Stimulated activated effector memory CD8-positive, alpha-beta T cell treated with anti-CD3 and anti-CD28 coated beads, Interleukin-12 subunit alpha, Interleukin-12 subunit beta, amount 100 ng/mL, for 72 hours (primary cell): ENCODE results near the gene CAPSL.
"Not testable (repeated sequence)": the region's sequence is repeated elsewhere in the genome, so short reads cannot be mapped to it uniquely, and the experiment has no call there.

Experiments
- ATAC-seq: fragments of 150-1000 bp; cut with Tn5 transposase; 2 replicates; pipeline ENCODE4 v1.10.0; 2021
- DNase-seq, 2 donors: peaks; one replicate each; pipeline ENCODE4 v3.0.0; 2021 to 2022; ENCODE audit warnings: low spot score in 2 of 2
- H3K27ac Mint-ChIP-seq: one replicate; pipeline ENCODE4 v1.8.0; 2022; ENCODE audit warnings: mild to moderate bottlenecking, mixed read lengths
- H3K36me3 Mint-ChIP-seq: one replicate; pipeline ENCODE4 v1.8.0; 2022; ENCODE audit warnings: mild to moderate bottlenecking, mixed read lengths
- H3K4me1 Mint-ChIP-seq: one replicate; pipeline ENCODE4 v1.8.0; 2022; ENCODE audit warnings: mixed read lengths
- H3K4me3 Mint-ChIP-seq: one replicate; pipeline ENCODE4 v1.8.0; 2022; ENCODE audit warnings: mild to moderate bottlenecking, mixed read lengths
- H3K9me3 Mint-ChIP-seq: one replicate; pipeline ENCODE4 v1.8.0; 2022; ENCODE audit warnings: mixed read lengths

The CAPSL gene

GRCh38 chr5:35938568-35939227 is at the start of gene CAPSL:
Gene CAPSL, minus strand, starts transcription at chr5:35938622. Its CDS starts 17,502 bp downstream, at chr5:35921120.
- Mint-ChIP-seq H3K4me3 (no peak within 1 kb of the TSS), H3K27ac (no peak within 1 kb of the TSS), H3K4me1 (no peaks in the 10 kb centered on the region), H3K9me3 (no peaks in the 10 kb centered on the region), H3K36me3 (no peaks in the 10 kb centered on the region)
- peak; percentile 44 for ATAC-seq
- no peak for DNase-seq

- H3K4me1 Mint-ChIP-seq = no peaks in the 10 kb centered on the region
- no peaks in the 10 kb centered on the region for H3K36me3 Mint-ChIP-seq
- ATAC-seq (no peak), DNase-seq (no peak)
- no peak overlapping the region for H3K27ac Mint-ChIP-seq
- no peak overlapping the region for H3K4me3 Mint-ChIP-seq
- no peaks in the 10 kb centered on the region for H3K9me3 Mint-ChIP-seq
Measured at GRCh38 chr5:35987776-35988175, 49.4 kb upstream of the CAPSL start.

GRCh38 chr5:35979715-35980114 is 41.3 kb upstream of the CAPSL start:
- no peak for DNase-seq

GRCh38 chr5:35976859-35977258 is 38.4 kb upstream of the CAPSL start:
- not testable (repeated sequence) for DNase-seq, H3K27ac Mint-ChIP-seq, H3K4me3 Mint-ChIP-seq, H3K9me3 Mint-ChIP-seq, H3K36me3 Mint-ChIP-seq, ATAC-seq, H3K4me1 Mint-ChIP-seq

More at GRCh38 chr5:35979715-35980114, 41.3 kb upstream of the CAPSL start:
- peaks cover 10% of the 10 kb centered on the region for H3K9me3 Mint-ChIP-seq
- H3K4me1 Mint-ChIP-seq = no peaks in the 10 kb centered on the region
- ATAC-seq = no peak
- H3K36me3 Mint-ChIP-seq = no peaks in the 10 kb centered on the region
- H3K27ac Mint-ChIP-seq = no peak overlapping the region
- H3K4me3 Mint-ChIP-seq = no peak overlapping the region

GRCh38 chr5:35974570-35974969 is 36.1 kb upstream of the CAPSL start:
- Mint-ChIP-seq H3K4me1 (no peaks in the 10 kb centered on the region), H3K36me3 (no peaks in the 10 kb centered on the region), H3K4me3 (no peak overlapping the region), H3K9me3 (peaks cover 9% of the 10 kb centered on the region), H3K27ac (no peak overlapping the region)
- no peak for ATAC-seq
- peak in 1 of 2 donors; percentile 3 for DNase-seq

GRCh38 chr5:35971878-35972210 is 33.4 kb upstream of the CAPSL start:
- no peaks in the 10 kb centered on the region for H3K4me1 Mint-ChIP-seq
- no peak for DNase-seq
- H3K36me3 Mint-ChIP-seq = no peaks in the 10 kb centered on the region
- H3K4me3 Mint-ChIP-seq = no peak overlapping the region
- H3K9me3 Mint-ChIP-seq = peaks cover 6% of the 10 kb centered on the region
- ATAC-seq = no peak
- H3K27ac Mint-ChIP-seq = no peak overlapping the region

GRCh38 chr5:35971186-35971877 is 32.9 kb upstream of the CAPSL start:
- H3K4me1 Mint-ChIP-seq = no peaks in the 10 kb centered on the region
- no peak overlapping the region for H3K27ac Mint-ChIP-seq
- peaks cover 2% of the 10 kb centered on the region for H3K9me3 Mint-ChIP-seq
- no peak overlapping the region for H3K4me3 Mint-ChIP-seq
- no peak for ATAC-seq
- H3K36me3 Mint-ChIP-seq = no peaks in the 10 kb centered on the region
- peak in 1 of 2 donors; percentile 18 for DNase-seq

GRCh38 chr5:35963381-35963843 is 25.0 kb upstream of the CAPSL start:
- H3K36me3 Mint-ChIP-seq = no peaks in the 10 kb centered on the region
- no peak overlapping the region for H3K27ac Mint-ChIP-seq
- ATAC-seq = no peak
- no peaks in the 10 kb centered on the region for H3K9me3 Mint-ChIP-seq
- H3K4me3 Mint-ChIP-seq = no peak overlapping the region
- H3K4me1 Mint-ChIP-seq = no peaks in the 10 kb centered on the region
- DNase-seq = no peak

GRCh38 chr5:35960328-35960727 is 21.9 kb upstream of the CAPSL start:
- Mint-ChIP-seq H3K9me3 (peaks cover 2% of the 10 kb centered on the region), H3K27ac (no peak overlapping the region), H3K36me3 (no peaks in the 10 kb centered on the region), H3K4me3 (no peak overlapping the region), H3K4me1 (no peaks in the 10 kb centered on the region)
- ATAC-seq (no peak), DNase-seq (no peak)

GRCh38 chr5:35956429-35956828 is 18.0 kb upstream of the CAPSL start:
- no peaks in the 10 kb centered on the region for H3K36me3 Mint-ChIP-seq
- DNase-seq = no peak

GRCh38 chr5:35954175-35954574 is 15.8 kb upstream of the CAPSL start:
- Mint-ChIP-seq H3K4me1 (peaks cover 8% of the 10 kb centered on the region), H3K9me3 (peaks cover 2% of the 10 kb centered on the region), H3K36me3 (no peaks in the 10 kb centered on the region), H3K27ac (no peak overlapping the region), H3K4me3 (no peak overlapping the region)
- DNase-seq (no peak), ATAC-seq (peak; percentile 57)

More at GRCh38 chr5:35956429-35956828, 18.0 kb upstream of the CAPSL start:
- Mint-ChIP-seq H3K4me3 (no peak overlapping the region), H3K4me1 (peaks cover 8% of the 10 kb centered on the region), H3K27ac (no peak overlapping the region), H3K9me3 (peaks cover 2% of the 10 kb centered on the region)
- no peak for ATAC-seq

GRCh38 chr5:35947085-35947484 is 8.7 kb upstream of the CAPSL start:
- DNase-seq = no peak
- Mint-ChIP-seq H3K4me3 (no peak overlapping the region), H3K4me1 (no peaks in the 10 kb centered on the region), H3K9me3 (no peaks in the 10 kb centered on the region), H3K27ac (no peak overlapping the region), H3K36me3 (no peaks in the 10 kb centered on the region)
- ATAC-seq = no peak

- Mint-ChIP-seq H3K9me3 (no peaks in the 10 kb centered on the region), H3K27ac (no peak overlapping the region), H3K4me3 (no peak overlapping the region), H3K4me1 (no peaks in the 10 kb centered on the region), H3K36me3 (no peaks in the 10 kb centered on the region)
- ATAC-seq (no peak), DNase-seq (no peak)
Measured at GRCh38 chr5:35939639-35940038, 1.2 kb upstream of the CAPSL start.

GRCh38 chr5:35926389-35927051 is 11.9 kb downstream of the CAPSL start:
- Mint-ChIP-seq H3K4me1 (peaks cover 42% of the 10 kb centered on the region), H3K27ac (no peak overlapping the region), H3K4me3 (peak overlapping the region; percentile 75), H3K36me3 (no peaks in the 10 kb centered on the region), H3K9me3 (no peaks in the 10 kb centered on the region)
- ATAC-seq = peak; percentile 57
- peak; percentile 58 to 86 for DNase-seq

GRCh38 chr5:35924950-35925722 is 13.3 kb downstream of the CAPSL start:
- peak; percentile 91 for ATAC-seq
- H3K4me3 Mint-ChIP-seq = peak overlapping the region; percentile 75
- H3K27ac Mint-ChIP-seq = peak overlapping the region; percentile 85
- H3K9me3 Mint-ChIP-seq = no peaks in the 10 kb centered on the region
- H3K36me3 Mint-ChIP-seq = no peaks in the 10 kb centered on the region
- peak; percentile 65 to 85 for DNase-seq
- H3K4me1 Mint-ChIP-seq = peaks cover 48% of the 10 kb centered on the region
